GM21723 (cell line): ENCODE measurements around the gene PCBP3.
"Not testable (repeated sequence)": the region's sequence is repeated elsewhere in the genome, so short reads cannot be mapped to it uniquely, and the experiment has no call there.

Experiments used
- ATAC-seq: cut with Tn5 transposase; IDR thresholded peaks from one replicate; pipeline ENCODE4 v1.9.1; 2021; ENCODE audit warnings: mild to moderate bottlenecking, moderate library complexity; ENCODE audit not compliant: unreplicated experiment

PCBP3 gene

DNA sequence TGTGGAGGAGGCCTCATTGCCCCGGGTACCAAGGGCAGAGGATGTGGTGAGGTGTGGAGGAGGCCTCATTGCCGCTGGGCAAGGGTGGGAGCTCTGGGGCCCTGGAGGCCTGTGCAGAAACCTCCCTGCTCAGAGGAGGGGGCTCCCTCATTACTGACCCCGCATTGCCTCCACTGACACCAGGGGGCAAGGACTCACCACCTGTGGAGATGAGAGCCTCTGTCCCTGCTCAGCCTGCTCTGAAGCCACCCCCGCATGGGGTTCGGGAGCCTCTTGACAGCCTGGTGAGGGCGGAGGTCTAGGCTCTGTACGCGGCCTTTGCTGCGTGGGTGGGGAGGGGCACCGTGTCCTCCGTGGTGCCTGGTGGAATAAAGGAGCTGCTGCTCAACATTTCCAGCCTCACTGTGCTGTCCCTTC, 243.1 kb downstream of the PCBP3 start:
- no peak for ATAC-seq

GRCh38 chr21:45887120-45887611, 243.6 kb downstream of the PCBP3 start:
- ATAC-seq: no peak

GRCh38 chr21:45887788-45888187, 244.3 kb downstream of the PCBP3 start:
- no peak for ATAC-seq

GRCh38 chr21:45888386-45889009, 245.0 kb downstream of the PCBP3 start:
- no peak for ATAC-seq

GRCh38 chr21:45889256-45889655, 245.7 kb downstream of the PCBP3 start:
- ATAC-seq: no peak

GRCh38 chr21:45889961-45890360, 246.4 kb downstream of the PCBP3 start:
- no peak for ATAC-seq

DNA sequence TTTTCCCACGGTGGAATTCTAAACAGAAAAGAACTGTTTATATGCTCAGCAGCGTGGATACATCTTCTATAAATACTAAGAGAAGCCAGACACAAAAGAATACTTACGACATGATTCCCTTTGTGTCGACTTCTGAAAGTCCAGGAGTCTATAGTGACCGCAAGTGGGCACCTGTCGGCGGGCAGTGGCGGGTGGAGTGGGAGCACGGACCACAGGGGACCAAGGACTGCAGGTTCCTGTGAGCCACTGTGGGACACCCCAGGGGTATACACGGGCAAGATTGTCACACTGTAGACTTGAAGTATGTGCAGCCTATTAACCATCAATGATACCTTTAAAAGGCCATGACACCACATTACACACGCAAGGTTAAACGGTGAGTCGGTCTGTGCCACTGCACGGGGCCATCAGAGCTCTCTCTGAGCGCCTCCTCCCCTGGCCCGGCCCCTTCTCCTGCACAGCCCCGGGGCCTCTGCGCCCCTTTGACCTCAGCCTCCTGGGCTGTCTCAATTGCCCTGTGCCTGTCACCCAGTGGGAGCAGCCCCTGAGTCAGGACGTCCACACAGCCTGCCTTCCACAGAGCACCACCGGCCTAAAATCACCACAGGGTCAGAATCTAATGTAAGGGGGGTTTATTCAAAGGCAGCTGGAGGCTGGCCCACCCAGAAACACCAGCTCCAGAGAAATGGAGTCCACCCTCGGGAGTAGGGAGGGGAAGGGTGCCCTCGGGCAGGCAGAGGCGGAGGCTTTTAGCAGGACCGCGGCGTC, 248.0 kb downstream of the PCBP3 start:
- ATAC-seq: no peak

- no peak for ATAC-seq
Observed at GRCh38 chr21:45892156-45892915, 248.8 kb downstream of the PCBP3 start.

GRCh38 chr21:45892916-45893739, 249.6 kb downstream of the PCBP3 start:
- ATAC-seq: no peak

GRCh38 chr21:45893740-45894449, 250.4 kb downstream of the PCBP3 start:
- no peak for ATAC-seq

GRCh38 chr21:45894450-45894825, 250.9 kb downstream of the PCBP3 start:
- no peak for ATAC-seq

GRCh38 chr21:45894906-45895777, 251.6 kb downstream of the PCBP3 start:
- ATAC-seq: no peak

DNA sequence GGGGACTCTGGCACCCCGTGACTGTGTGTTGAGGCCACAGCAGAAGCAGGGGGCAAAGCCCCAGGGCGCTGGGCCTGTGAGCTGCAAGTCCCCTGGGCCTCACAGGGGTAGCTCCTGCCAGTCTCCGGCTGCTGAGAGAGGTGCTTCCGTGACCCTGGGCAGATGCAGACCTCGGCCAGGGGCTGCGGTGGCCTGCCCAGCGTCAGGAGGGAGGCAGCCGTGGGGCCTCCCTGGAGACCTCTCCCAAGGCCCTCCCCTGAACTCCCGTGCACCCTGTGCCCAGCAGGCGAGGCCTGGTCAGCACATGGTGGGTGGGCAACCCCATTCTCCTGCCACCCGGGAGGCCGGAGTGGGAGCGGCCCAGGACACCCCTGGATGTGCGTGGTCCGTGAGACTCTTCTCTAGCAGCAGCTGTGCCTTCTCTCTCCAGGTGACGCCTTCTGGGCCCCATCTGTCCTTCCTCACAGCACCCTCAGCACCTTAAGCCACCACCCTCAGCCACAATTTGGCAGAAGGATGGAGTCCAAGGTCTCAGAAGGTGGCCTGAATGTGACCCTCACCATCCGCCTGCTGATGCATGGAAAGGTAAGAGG, 252.3 kb downstream of the PCBP3 start:
- ATAC-seq: no peak

- not testable (repeated sequence) for ATAC-seq
Observed at GRCh38 chr21:45896431-45896830, 252.9 kb downstream of the PCBP3 start.

DNA sequence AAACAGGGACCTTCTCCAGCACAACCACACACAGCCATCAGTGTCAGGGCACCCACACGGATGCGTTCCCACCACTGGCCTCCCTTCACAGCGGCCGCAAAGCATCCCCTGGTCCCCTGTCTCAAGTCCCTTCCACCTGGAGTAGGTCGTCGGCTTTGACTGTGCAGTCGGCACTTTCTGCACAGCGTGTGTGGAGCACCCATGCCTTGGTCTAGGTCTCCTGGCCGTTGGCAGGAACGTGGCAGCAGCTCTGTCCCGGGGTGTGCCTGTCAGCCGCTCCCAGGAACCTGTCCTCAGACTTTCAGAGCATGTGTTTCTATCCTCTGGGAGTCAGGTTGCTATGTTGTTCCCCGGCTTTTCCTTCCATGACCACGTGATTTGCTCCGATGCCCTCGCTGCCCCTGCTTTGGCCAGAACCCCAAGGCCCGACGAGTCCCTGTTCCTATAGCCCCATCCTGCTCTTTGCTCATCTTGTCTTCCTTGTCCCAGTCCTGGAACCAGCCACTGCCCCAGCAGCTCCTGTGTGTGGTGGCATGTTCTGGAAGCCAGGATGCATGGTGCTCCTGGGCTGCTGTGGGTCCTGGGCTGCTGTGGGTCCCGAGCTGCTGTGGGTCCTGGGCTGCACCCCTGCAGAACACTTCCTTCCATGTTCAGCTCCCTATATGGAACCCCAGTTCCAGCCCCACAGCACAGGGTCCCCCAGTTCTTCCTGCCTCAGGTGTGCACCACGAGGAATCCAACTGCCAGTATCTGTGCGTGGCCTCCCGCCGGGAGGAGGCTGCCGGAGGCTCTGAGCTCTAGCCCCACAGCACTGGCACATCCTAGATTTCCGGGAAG, 253.9 kb downstream of the PCBP3 start:
- ATAC-seq: no peak

DNA sequence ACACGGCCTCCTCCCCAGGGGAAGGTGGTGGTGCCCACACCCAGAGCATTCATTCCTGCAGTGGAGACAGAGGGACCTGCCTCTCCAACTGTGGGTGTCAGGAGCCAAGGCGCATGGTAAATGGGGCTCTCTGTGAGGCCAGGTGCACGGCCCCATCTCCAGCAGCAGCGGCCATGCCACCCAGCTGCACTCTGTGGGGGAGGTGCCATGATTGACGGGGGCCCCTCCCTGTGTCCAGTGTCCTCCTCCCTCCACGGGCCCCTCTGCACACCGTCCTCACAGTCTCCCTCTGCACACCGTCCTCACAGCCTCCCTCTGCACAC, 254.5 kb downstream of the PCBP3 start:
- no peak for ATAC-seq

GRCh38 chr21:45898781-45899180, 255.3 kb downstream of the PCBP3 start:
- ATAC-seq: no peak
